Endodermal cell (in vitro differentiated cells): ENCODE results near the gene G6PC1. TPM values are rescaled to one million over a fixed set of nuclear protein-coding genes. Genes with fewer than 3 reads are reported as not detected.
"Not testable (repeated sequence)": the region's sequence is repeated elsewhere in the genome, so short reads cannot be mapped to it uniquely, and the experiment has no call there.

Experiments
- DNase-seq: peaks from one replicate; pipeline ENCODE4 v3.0.0-alpha.2; 2017
- H3K27ac ChIP-seq: 2 replicates; pipeline ENCODE4 v1.5.1; 2013; ENCODE audit warnings: mild to moderate bottlenecking, low read depth, low read length, moderate library complexity
- H3K27me3 ChIP-seq: 2 replicates; pipeline ENCODE4 v1.6.1; 2013; ENCODE audit warnings: mild to moderate bottlenecking, low read length, moderate library complexity; ENCODE audit not compliant: insufficient read depth, control insufficient read depth, poor library complexity, severe bottlenecking
- H3K36me3 ChIP-seq: 2 replicates; pipeline ENCODE4 v1.7.0; 2013; ENCODE audit warnings: mild to moderate bottlenecking, low read length, moderate library complexity; ENCODE audit not compliant: control insufficient read depth, insufficient read depth
- H3K4me1 ChIP-seq: one replicate; pipeline ENCODE4 v1.7.0; 2013; ENCODE audit warnings: low read length; ENCODE audit not compliant: control insufficient read depth, insufficient read depth
- H3K4me3 ChIP-seq: 2 replicates; pipeline ENCODE4 v1.5.1; 2013; ENCODE audit warnings: mild to moderate bottlenecking, low read length, moderate library complexity
- H3K9ac ChIP-seq: 2 replicates; pipeline ENCODE4 v1.6.1; 2013; ENCODE audit warnings: mild to moderate bottlenecking, low read length, moderate library complexity; ENCODE audit not compliant: poor library complexity, severe bottlenecking; ENCODE audit errors: extremely low read depth
- H3K9me3 ChIP-seq: 2 replicates; pipeline ENCODE4 v1.6.1; 2013; ENCODE audit warnings: mild to moderate bottlenecking, low read length, moderate library complexity; ENCODE audit not compliant: control insufficient read depth
- H3K27ac Mint-ChIP-seq: 2 replicates; pipeline ENCODE4 v1.8.0; 2020; ENCODE audit warnings: mixed read lengths
- H3K27me3 Mint-ChIP-seq: 2 replicates; pipeline ENCODE4 v1.8.0; 2021; ENCODE audit warnings: mild to moderate bottlenecking, mixed read lengths; ENCODE audit not compliant: insufficient read depth
- H3K36me3 Mint-ChIP-seq: 2 replicates; pipeline ENCODE4 v1.8.0; 2020; ENCODE audit warnings: low read depth, mixed read lengths
- H3K4me1 Mint-ChIP-seq: 2 replicates; pipeline ENCODE4 v1.8.0; 2020; ENCODE audit warnings: mixed read lengths
- H3K4me3 Mint-ChIP-seq: 2 replicates; pipeline ENCODE4 v1.8.0; 2020; ENCODE audit warnings: mild to moderate bottlenecking, moderate library complexity, mixed read lengths
- H3K9me3 Mint-ChIP-seq: 2 replicates; pipeline ENCODE4 v1.8.0; 2020; ENCODE audit warnings: mild to moderate bottlenecking, mixed read lengths
- CTCF ChIP-seq: fragments of 200-600 bp; sonication (generic); conservative IDR thresholded peaks from 2 replicates; pipeline ENCODE4 v1.5.0; 2021; ENCODE audit warnings: antibody characterized with exemption, mild to moderate bottlenecking
- WGBS, 2 experiments: methylation state at CpG; one replicate each; pipeline versions ENCODE4 v1.1.5 to v1.1.7; 2013; ENCODE audit warnings: missing lambda C conversion rate in 2 of 2, mixed read lengths in 1 of 2; ENCODE audit not compliant: insufficient coverage in 1 of 2, insufficient read length in 1 of 2; 5-methylcytosine and 5-hydroxymethylcytosine counted together
- total RNA-seq, 2 donors: library from RNA; stranded (reverse); fragmentation: NEBNext Ultra II Directional in 1 of 2; extraction: Animal tissue kit (Norgen Biotek cat#: 25700) in 1 of 2; gene quantifications; 2 replicates in 1 of 2; 3 replicates in 1 of 2; pipeline ENCODE4 v1.2.1, GENCODE V29; 2021

G6PC1 gene
- total RNA-seq, 2 donors from 2014 or later: not detected

DNA sequence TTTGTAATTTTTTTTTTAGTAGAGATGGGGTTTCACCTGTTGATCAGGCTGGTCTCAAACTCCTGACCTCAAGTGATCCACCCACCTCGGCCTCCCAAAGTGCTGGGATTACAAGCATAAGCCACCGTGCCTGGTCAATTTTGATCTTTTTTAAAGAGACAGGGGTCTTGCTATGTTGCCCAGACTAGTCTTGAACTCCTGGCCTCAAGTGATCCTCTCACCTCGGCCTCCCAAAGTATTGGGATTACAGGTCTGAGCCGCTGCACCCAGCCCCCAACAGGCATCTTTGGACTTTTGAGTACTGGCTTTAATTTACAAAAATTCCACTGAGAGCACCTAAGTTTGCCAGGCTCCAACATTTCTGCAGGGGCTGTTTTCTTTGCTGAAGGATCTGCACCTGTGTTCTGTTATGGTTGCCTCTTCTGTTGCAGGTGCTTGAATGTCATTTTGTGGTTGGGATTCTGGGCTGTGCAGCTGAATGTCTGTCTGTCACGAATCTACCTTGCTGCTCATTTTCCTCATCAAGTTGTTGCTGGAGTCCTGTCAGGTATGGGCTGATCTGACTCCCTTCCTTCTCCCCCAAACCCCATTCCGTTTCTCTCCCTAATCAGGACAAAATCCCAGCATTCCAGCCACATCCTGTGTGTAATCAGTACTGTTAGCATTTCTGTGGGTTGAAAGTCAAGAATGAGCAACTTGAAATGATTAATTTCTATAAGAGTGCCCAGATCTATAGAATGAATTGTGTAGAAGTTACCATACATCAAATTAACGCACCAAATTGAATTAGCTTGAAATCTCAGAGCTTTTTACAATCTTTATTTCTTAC is 8.5 kb downstream of the G6PC1 start:
- Histone ChIP-seq H3K9me3 (no peaks in the 10 kb centered on the region), H3K27me3 (no peaks in the 10 kb centered on the region), H3K27ac (no peak overlapping the region), H3K36me3 (no peaks in the 10 kb centered on the region), H3K4me1 (no peaks in the 10 kb centered on the region), H3K4me3 (no peak overlapping the region), H3K9ac (no peak overlapping the region)
- Mint-ChIP-seq H3K9me3 (no peaks in the 10 kb centered on the region), H3K27me3 (peaks cover 5% of the 10 kb centered on the region), H3K4me3 (no peak overlapping the region), H3K36me3 (no peaks in the 10 kb centered on the region), H3K4me1 (no peaks in the 10 kb centered on the region), H3K27ac (no peak overlapping the region)
- TF ChIP-seq CTCF: no peak
- WGBS, 2 experiments: 91 to 92% methylated on average over 5 to 7 of the region's 7 CpGs
- no peak for DNase-seq

GRCh38 chr17:42913522-42913921 is 12.9 kb downstream of the G6PC1 start:
- H3K27ac ChIP-seq: no peak overlapping the region
- no peaks in the 10 kb centered on the region for H3K36me3 ChIP-seq
- Mint-ChIP-seq H3K27ac (no peak overlapping the region), H3K36me3 (no peaks in the 10 kb centered on the region), H3K4me3 (no peak overlapping the region), H3K9me3 (no peaks in the 10 kb centered on the region), H3K4me1 (no peaks in the 10 kb centered on the region), H3K27me3 (peaks cover 4% of the 10 kb centered on the region)
- no peak overlapping the region for H3K9ac ChIP-seq
- 72% methylated on average over 2 of the region's 2 CpGs for WGBS, 2 experiments
- no peak for DNase-seq
- no peak overlapping the region for H3K4me3 ChIP-seq
- no peaks in the 10 kb centered on the region for H3K27me3 ChIP-seq
- no peaks in the 10 kb centered on the region for H3K4me1 ChIP-seq
- H3K9me3 ChIP-seq: no peaks in the 10 kb centered on the region
- TF ChIP-seq CTCF: no peak

DNA sequence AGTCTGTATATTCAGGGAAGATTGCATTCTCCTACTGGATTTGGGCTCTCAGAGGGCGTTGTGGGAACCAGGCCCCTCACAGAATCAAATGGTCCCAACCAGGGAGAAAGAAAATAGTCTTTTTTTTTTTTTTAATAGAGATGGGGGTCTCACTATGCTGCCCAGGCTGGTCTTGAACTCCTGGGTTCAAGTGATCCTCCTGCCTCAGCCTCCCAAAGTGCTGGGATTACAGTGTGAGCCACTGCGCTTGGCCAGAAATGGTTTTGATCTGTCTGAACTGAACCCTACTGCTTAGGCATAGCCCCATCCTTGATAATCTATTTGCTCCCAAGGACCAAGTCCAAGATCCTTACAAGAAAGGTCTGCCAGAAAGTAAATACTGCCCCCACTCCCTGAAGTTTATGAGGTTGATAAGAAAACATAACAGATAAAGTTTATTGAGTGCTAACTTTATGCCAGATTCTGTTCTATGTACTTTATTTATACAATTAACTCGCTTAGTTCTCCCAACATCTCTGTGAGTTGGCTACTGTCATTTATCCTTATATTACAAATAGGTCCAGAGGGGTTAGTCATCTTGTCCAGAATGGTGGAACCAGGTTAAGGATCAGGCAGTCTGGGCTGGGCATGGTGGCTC is 13.5 kb downstream of the G6PC1 start:
- H3K27ac Mint-ChIP-seq: no peak overlapping the region
- peaks cover 4% of the 10 kb centered on the region for H3K27me3 Mint-ChIP-seq
- no peak overlapping the region for H3K4me3 Mint-ChIP-seq
- 86 to 98% methylated on average over 2 to 3 of the region's 3 CpGs for WGBS, 2 experiments
- H3K27me3 ChIP-seq: no peaks in the 10 kb centered on the region
- no peaks in the 10 kb centered on the region for H3K9me3 Mint-ChIP-seq
- no peaks in the 10 kb centered on the region for H3K36me3 ChIP-seq
- no peaks in the 10 kb centered on the region for H3K4me1 ChIP-seq
- H3K36me3 Mint-ChIP-seq: no peaks in the 10 kb centered on the region
- DNase-seq: no peak
- no peak overlapping the region for H3K4me3 ChIP-seq
- H3K27ac ChIP-seq: no peak overlapping the region
- no peak overlapping the region for H3K9ac ChIP-seq
- H3K4me1 Mint-ChIP-seq: peaks cover 4% of the 10 kb centered on the region
- TF ChIP-seq CTCF: no peak
- no peaks in the 10 kb centered on the region for H3K9me3 ChIP-seq

- H3K9me3 Mint-ChIP-seq, H3K4me3 Mint-ChIP-seq, DNase-seq, H3K4me1 ChIP-seq, H3K27ac Mint-ChIP-seq, H3K4me1 Mint-ChIP-seq, H3K27me3 ChIP-seq, H3K9ac ChIP-seq, H3K27ac ChIP-seq, H3K9me3 ChIP-seq, H3K36me3 Mint-ChIP-seq, H3K36me3 ChIP-seq, H3K4me3 ChIP-seq, H3K27me3 Mint-ChIP-seq: not testable (repeated sequence)
- 92 to 95% methylated on average over 6 of the region's 6 CpGs for WGBS, 2 experiments
Observed at GRCh38 chr17:42915288-42915687, 14.7 kb downstream of the G6PC1 start.
